Breast epithelium (tissue), 3 donors: ENCODE measurements around the gene COX19.

Experiments
- POLR2A ChIP-seq: fragments of 450-650 bp; IDR thresholded peaks from one replicate; pipeline ENCODE4 v1.6.1; 2016; ENCODE audit warnings: antibody characterized with exemption, mild to moderate bottlenecking, moderate library complexity
- TF ChIP-seq, protein P1 (sequence below), 3 donors: fragments of 450-650 bp; IDR thresholded peaks; one replicate each; pipeline ENCODE4 v1.5.1; 2016 to 2017; ENCODE audit warnings: antibody characterized with exemption in 3 of 3, mild to moderate bottlenecking in 3 of 3, moderate library complexity in 3 of 3

DNA sequence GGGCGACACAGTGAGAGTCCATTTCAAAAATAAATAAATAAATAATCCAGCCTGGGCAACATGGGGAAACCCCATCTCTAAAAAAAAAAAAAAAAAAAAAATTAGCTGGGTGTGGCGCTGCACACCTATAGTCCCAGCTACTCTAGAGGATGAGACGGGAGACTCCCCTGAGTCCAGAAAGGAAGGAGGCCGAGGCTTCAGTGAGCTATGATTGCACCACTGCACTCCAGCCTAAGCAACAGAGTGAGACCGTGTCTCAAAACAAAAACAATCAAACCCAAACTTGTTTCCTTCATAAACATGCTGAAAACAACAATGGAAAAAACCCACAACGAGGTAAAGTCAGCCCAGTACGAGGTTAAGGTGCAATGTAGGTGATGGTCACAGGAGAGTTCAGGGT lies 1.2 kb downstream of the COX19 start:
- TF ChIP-seq, protein P1, sequence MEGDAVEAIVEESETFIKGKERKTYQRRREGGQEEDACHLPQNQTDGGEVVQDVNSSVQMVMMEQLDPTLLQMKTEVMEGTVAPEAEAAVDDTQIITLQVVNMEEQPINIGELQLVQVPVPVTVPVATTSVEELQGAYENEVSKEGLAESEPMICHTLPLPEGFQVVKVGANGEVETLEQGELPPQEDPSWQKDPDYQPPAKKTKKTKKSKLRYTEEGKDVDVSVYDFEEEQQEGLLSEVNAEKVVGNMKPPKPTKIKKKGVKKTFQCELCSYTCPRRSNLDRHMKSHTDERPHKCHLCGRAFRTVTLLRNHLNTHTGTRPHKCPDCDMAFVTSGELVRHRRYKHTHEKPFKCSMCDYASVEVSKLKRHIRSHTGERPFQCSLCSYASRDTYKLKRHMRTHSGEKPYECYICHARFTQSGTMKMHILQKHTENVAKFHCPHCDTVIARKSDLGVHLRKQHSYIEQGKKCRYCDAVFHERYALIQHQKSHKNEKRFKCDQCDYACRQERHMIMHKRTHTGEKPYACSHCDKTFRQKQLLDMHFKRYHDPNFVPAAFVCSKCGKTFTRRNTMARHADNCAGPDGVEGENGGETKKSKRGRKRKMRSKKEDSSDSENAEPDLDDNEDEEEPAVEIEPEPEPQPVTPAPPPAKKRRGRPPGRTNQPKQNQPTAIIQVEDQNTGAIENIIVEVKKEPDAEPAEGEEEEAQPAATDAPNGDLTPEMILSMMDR (IDR thresholded peaks at IDR 0.05) = no peak
- no peak for TF ChIP-seq POLR2A
